ENCODE data around the gene PXMP2. TPM values are rescaled to one million over a fixed set of nuclear protein-coding genes. Genes with fewer than 3 reads are reported as not detected.

PXMP2 gene
- total RNA-seq, 2 donors from 2014 or later = 37.2 to 39.7 TPM

- H3K36me3 ChIP-seq (replicated peaks in 1 of 2; ENCODE audit: insufficient read depth in 1 of 2, low read depth in 2 of 2) = peaks cover 0 to 11% of the 10 kb centered on the region in 2 donors
- TF ChIP-seq POLR2A (IDR thresholded peaks at IDR 0.05) (no peak), CTCF (IDR thresholded peaks at IDR 0.05) (no peak)
- H3K9me3 ChIP-seq = no peaks in the 10 kb centered on the region
- WGBS, 2 donors = 80 to 83% methylated on average over 11 to 14 of the region's 14 CpGs
- DNase-seq (no peak), ATAC-seq (no peak)
- H3K27me3 ChIP-seq = no peaks in the 10 kb centered on the region
- no peaks in the 10 kb centered on the region for H3K4me1 ChIP-seq
- H3K27ac ChIP-seq = no peak overlapping the region
- intact Hi-C loops (cut with DNase I) = no loop called here
- no peak overlapping the region for H3K4me3 ChIP-seq
Measured at GRCh38 chr12:132754160-132754932, 67.0 kb downstream of the PXMP2 start.

Small RNAs within 50 kb of the gene (small RNA-seq; reads per million reads assigned to genes)
- gene RNA5SP379 = not detected

Other genes starting within 250 kb of the PXMP2 start
- 10 to 100 TPM; 29.8 to 50.1 TPM for gene FBRSL1, start 197.4 kb upstream of the PXMP2 start, total RNA-seq
- gene LRCOL1, start 77.0 kb upstream of the PXMP2 start, total RNA-seq = not detected
- 1 to 10 TPM in 1 of 2 donors, not detected in 1; 1.0 TPM for gene P2RX2, start 68.8 kb upstream of the PXMP2 start, total RNA-seq
- gene POLE, start 245 bp upstream of the PXMP2 start, total RNA-seq = 10 to 100 TPM; 12.5 to 36.9 TPM
- 10 to 100 TPM; 15.0 to 39.2 TPM for gene PGAM5, start 23.3 kb downstream of the PXMP2 start, total RNA-seq
- gene ANKLE2, start 74.2 kb downstream of the PXMP2 start, total RNA-seq = 10 to 100 TPM; 37.9 to 76.1 TPM
- 10 to 100 TPM; 57.3 to 98.6 TPM for gene GOLGA3, start 141.3 kb downstream of the PXMP2 start, total RNA-seq
- 10 to 100 TPM; 31.4 to 45.2 TPM for gene CHFR, start 200.0 kb downstream of the PXMP2 start, total RNA-seq